22Rv1 (cell line): Measurements from ENCODE around the gene AGFG1.

ENCODE experiments used
- CTCF ChIP-seq: fragments of 450-650 bp; IDR thresholded peaks from 2 replicates; pipeline ENCODE4 v1.5.1; 2017; ENCODE audit warnings: mild to moderate bottlenecking
- ZFX ChIP-seq: fragments of 450-650 bp; IDR thresholded peaks from 2 replicates; pipeline ENCODE4 v1.6.1; 2017; ENCODE audit warnings: antibody characterized with exemption, borderline replicate concordance

GRCh38 chr2:227607941-227608340 is 136.0 kb downstream of the AGFG1 start:
- no peak for TF ChIP-seq CTCF
- TF ChIP-seq ZFX, result no peak
